ENCODE measurements around the gene CYP2R1.

The CYP2R1 gene

DNA sequence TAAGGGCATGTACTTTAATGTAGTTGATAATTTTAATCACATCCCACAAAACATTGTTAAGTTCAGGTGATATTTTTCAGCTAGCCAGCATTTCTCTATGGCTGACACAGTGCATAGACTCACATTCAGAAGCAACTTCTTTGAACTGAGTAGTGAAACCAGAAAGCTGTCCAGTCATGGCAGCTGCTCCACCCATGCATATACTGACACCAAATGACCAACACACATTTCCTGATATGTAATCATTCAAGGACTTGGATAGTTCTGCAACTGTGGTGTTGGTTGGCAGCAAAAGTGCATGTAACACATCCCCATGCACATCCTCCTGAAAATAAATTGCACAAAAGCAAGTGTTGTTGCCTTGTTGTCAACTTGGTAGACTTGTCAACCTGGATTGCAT lies 40.4 kb upstream of the CYP2R1 start:
- Histone ChIP-seq H3K27ac (ENCODE audit: low read length) (no peak overlapping the region), H3K79me2 (ENCODE audit: insufficient read depth, low read length) (no peaks in the 10 kb centered on the region), H3K9me3 (ENCODE audit: insufficient read depth, low read length, severe bottlenecking) (peaks cover 2% of the 10 kb centered on the region), H4K20me1 (ENCODE audit: insufficient read depth, low read length) (no peaks in the 10 kb centered on the region), H3K4me1 (ENCODE audit: insufficient read depth, low read length) (no peaks in the 10 kb centered on the region), H3K4me2 (ENCODE audit: insufficient read depth, low read length) (no peak overlapping the region), H3K9ac (ENCODE audit: low read depth, low read length) (no peak overlapping the region), H3K27me3 (ENCODE audit: insufficient read depth, low read length, poor library complexity) (no peaks in the 10 kb centered on the region), H3K4me3 (ENCODE audit: low read depth in 1 of 2, low read length in 2 of 2) (no peak overlapping the region), H3K36me3 (ENCODE audit: insufficient read depth, low read length) (no peaks in the 10 kb centered on the region), H2AFZ (ENCODE audit: low read depth, low read length) (no peak overlapping the region)
- ATAC-seq (ENCODE audit: insufficient read depth, low read depth): no peak
- TF ChIP-seq, protein P1, sequence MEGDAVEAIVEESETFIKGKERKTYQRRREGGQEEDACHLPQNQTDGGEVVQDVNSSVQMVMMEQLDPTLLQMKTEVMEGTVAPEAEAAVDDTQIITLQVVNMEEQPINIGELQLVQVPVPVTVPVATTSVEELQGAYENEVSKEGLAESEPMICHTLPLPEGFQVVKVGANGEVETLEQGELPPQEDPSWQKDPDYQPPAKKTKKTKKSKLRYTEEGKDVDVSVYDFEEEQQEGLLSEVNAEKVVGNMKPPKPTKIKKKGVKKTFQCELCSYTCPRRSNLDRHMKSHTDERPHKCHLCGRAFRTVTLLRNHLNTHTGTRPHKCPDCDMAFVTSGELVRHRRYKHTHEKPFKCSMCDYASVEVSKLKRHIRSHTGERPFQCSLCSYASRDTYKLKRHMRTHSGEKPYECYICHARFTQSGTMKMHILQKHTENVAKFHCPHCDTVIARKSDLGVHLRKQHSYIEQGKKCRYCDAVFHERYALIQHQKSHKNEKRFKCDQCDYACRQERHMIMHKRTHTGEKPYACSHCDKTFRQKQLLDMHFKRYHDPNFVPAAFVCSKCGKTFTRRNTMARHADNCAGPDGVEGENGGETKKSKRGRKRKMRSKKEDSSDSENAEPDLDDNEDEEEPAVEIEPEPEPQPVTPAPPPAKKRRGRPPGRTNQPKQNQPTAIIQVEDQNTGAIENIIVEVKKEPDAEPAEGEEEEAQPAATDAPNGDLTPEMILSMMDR (IDR thresholded peaks at IDR 0.05; ENCODE audit: borderline replicate concordance, extremely low read depth, low read length, poor library complexity, severe bottlenecking): no peak
- TF ChIP-seq EZH2 (IDR thresholded peaks at IDR 0.05; ENCODE audit: borderline replicate concordance, low read depth, low read length, severe bottlenecking): no peak
- DNase-seq: no peak

DNA sequence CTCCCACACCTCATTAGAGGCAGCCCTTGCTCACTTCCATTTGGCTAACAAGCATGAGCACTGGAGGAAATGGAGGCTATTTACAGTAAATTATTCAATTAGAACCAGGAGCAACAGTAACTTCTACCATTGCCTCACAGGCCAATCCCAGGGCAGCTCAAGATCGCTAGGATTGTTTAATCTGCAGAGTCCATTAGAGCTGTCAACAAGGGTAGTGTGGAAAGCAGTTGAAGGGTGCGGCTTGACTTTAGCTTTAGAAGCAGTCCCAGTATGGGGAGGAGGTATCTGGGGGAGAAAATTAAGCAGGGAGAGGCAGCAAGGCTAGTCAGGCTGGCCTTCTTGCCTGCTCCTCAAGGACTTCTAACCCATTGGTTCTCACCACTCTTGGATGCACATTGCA lies 38.3 kb upstream of the CYP2R1 start:
- H3K27me3 ChIP-seq (ENCODE audit: insufficient read depth, low read length, poor library complexity): peaks cover 2% of the 10 kb centered on the region
- H3K4me1 ChIP-seq (ENCODE audit: insufficient read depth, low read length): no peaks in the 10 kb centered on the region
- no peaks in the 10 kb centered on the region for H3K79me2 ChIP-seq (ENCODE audit: insufficient read depth, low read length)
- TF ChIP-seq, protein P1 (IDR thresholded peaks at IDR 0.05; ENCODE audit: borderline replicate concordance, extremely low read depth, low read length, poor library complexity, severe bottlenecking): no peak
- TF ChIP-seq EZH2 (IDR thresholded peaks at IDR 0.05; ENCODE audit: borderline replicate concordance, low read depth, low read length, severe bottlenecking): no peak
- no peak for DNase-seq
- H3K36me3 ChIP-seq (ENCODE audit: insufficient read depth, low read length): no peaks in the 10 kb centered on the region
- H3K9ac ChIP-seq (ENCODE audit: low read depth, low read length): no peak overlapping the region
- H3K4me2 ChIP-seq (ENCODE audit: insufficient read depth, low read length): no peak overlapping the region
- no peak overlapping the region for H3K27ac ChIP-seq (ENCODE audit: low read length)
- H3K4me3 ChIP-seq (ENCODE audit: low read depth in 1 of 2, low read length in 2 of 2): no peak overlapping the region
- no peak for ATAC-seq (ENCODE audit: insufficient read depth, low read depth)
- H3K9me3 ChIP-seq (ENCODE audit: insufficient read depth, low read length, severe bottlenecking): peaks cover 2% of the 10 kb centered on the region
- no peak overlapping the region for H2AFZ ChIP-seq (ENCODE audit: low read depth, low read length)
- H4K20me1 ChIP-seq (ENCODE audit: insufficient read depth, low read length): no peaks in the 10 kb centered on the region

DNA sequence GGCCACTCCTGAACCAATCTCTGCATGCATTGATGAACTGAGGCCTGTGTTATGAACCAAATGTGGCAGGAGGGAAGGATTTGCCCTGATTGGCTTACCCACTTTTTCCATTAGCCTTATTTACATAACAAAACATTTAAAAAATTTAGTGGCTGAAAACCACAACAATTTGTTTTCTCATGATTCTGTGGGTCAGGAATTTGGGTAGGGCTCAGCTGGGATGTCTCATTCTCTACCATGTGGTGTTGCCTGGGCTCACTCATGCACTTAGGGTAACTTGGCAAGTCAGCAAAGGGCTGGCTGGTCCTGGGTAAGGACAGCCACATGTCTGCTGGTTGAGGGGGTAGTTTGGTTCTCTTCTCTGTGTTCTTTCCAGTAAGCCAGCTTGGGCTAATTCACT lies 35.1 kb upstream of the CYP2R1 start:
- Histone ChIP-seq H3K4me3 (ENCODE audit: low read depth in 1 of 2, low read length in 2 of 2) (no peak overlapping the region), H3K9ac (ENCODE audit: low read depth, low read length) (no peak overlapping the region), H4K20me1 (ENCODE audit: insufficient read depth, low read length) (no peaks in the 10 kb centered on the region), H3K4me1 (ENCODE audit: insufficient read depth, low read length) (no peaks in the 10 kb centered on the region), H3K4me2 (ENCODE audit: insufficient read depth, low read length) (no peak overlapping the region), H2AFZ (ENCODE audit: low read depth, low read length) (no peak overlapping the region), H3K27me3 (ENCODE audit: insufficient read depth, low read length, poor library complexity) (peaks cover 9% of the 10 kb centered on the region), H3K36me3 (ENCODE audit: insufficient read depth, low read length) (no peaks in the 10 kb centered on the region), H3K27ac (ENCODE audit: low read length) (no peak overlapping the region), H3K79me2 (ENCODE audit: insufficient read depth, low read length) (no peaks in the 10 kb centered on the region), H3K9me3 (ENCODE audit: insufficient read depth, low read length, severe bottlenecking) (peaks cover 2% of the 10 kb centered on the region)
- DNase-seq: no peak
- TF ChIP-seq EZH2 (IDR thresholded peaks at IDR 0.05; ENCODE audit: borderline replicate concordance, low read depth, low read length, severe bottlenecking): no peak
- TF ChIP-seq, protein P1 (IDR thresholded peaks at IDR 0.05; ENCODE audit: borderline replicate concordance, extremely low read depth, low read length, poor library complexity, severe bottlenecking): no peak
- ATAC-seq (ENCODE audit: insufficient read depth, low read depth): no peak

DNA sequence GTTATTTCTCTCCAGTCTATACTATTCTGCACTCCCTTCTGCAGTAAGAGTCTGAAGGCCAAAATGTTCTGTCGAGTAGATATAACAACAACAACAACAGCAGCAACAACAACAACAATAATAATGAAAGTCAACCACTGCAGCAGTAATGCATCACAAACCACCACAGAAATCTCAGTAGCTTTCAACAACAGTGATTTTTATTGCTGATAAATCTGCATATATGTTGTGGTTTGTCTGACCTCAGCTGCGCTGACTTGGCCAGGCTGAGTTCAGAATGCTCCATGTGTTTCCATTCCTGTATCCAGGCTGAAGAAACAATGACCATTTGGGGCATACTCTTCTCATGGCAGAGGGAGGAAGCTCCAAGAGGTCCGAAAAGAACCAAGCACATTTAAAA lies 32.3 kb upstream of the CYP2R1 start:
- no peak for TF ChIP-seq EZH2 (IDR thresholded peaks at IDR 0.05; ENCODE audit: borderline replicate concordance, low read depth, low read length, severe bottlenecking)
- TF ChIP-seq, protein P1 (IDR thresholded peaks at IDR 0.05; ENCODE audit: borderline replicate concordance, extremely low read depth, low read length, poor library complexity, severe bottlenecking): no peak
- no peak overlapping the region for H3K4me2 ChIP-seq (ENCODE audit: insufficient read depth, low read length)
- H3K27ac ChIP-seq (ENCODE audit: low read length): no peak overlapping the region
- H3K4me3 ChIP-seq (ENCODE audit: low read depth in 1 of 2, low read length in 2 of 2): no peak overlapping the region
- peaks cover 13% of the 10 kb centered on the region for H3K27me3 ChIP-seq (ENCODE audit: insufficient read depth, low read length, poor library complexity)
- ATAC-seq (ENCODE audit: insufficient read depth, low read depth) (no peak), DNase-seq (no peak)
- no peaks in the 10 kb centered on the region for H3K79me2 ChIP-seq (ENCODE audit: insufficient read depth, low read length)
- no peak overlapping the region for H3K9ac ChIP-seq (ENCODE audit: low read depth, low read length)
- H3K9me3 ChIP-seq (ENCODE audit: insufficient read depth, low read length, severe bottlenecking): peaks cover 2% of the 10 kb centered on the region
- H2AFZ ChIP-seq (ENCODE audit: low read depth, low read length): no peak overlapping the region
- H3K4me1 ChIP-seq (ENCODE audit: insufficient read depth, low read length): no peaks in the 10 kb centered on the region
- no peaks in the 10 kb centered on the region for H3K36me3 ChIP-seq (ENCODE audit: insufficient read depth, low read length)
- no peaks in the 10 kb centered on the region for H4K20me1 ChIP-seq (ENCODE audit: insufficient read depth, low read length)
